HFFc6 (cell line): ENCODE results near the gene NFATC2. TPM values are rescaled to one million over a fixed set of nuclear protein-coding genes. Genes with fewer than 3 reads are reported as not detected.

ENCODE experiments used
- DNase-seq: peaks from one replicate; pipeline ENCODE4 v3.0.0-alpha.2; 2018
- H3K27ac Mint-ChIP-seq: 2 replicates; pipeline ENCODE4 v1.8.0; 2020; ENCODE audit warnings: mild to moderate bottlenecking, mixed read lengths
- H3K27me3 Mint-ChIP-seq: 2 replicates; pipeline ENCODE4 v1.8.0; 2021; ENCODE audit warnings: mild to moderate bottlenecking, moderate library complexity, mixed read lengths; ENCODE audit not compliant: insufficient read depth
- H3K36me3 Mint-ChIP-seq: 2 replicates; pipeline ENCODE4 v1.8.0; 2021; ENCODE audit warnings: low read depth, mixed read lengths
- H3K4me1 Mint-ChIP-seq: 2 replicates; pipeline ENCODE4 v1.8.0; 2020; ENCODE audit warnings: low read depth, mixed read lengths
- H3K4me3 Mint-ChIP-seq: 2 replicates; pipeline ENCODE4 v1.8.0; 2020; ENCODE audit warnings: mild to moderate bottlenecking, moderate library complexity, mixed read lengths
- H3K9me3 Mint-ChIP-seq: 2 replicates; pipeline ENCODE4 v1.8.0; 2020; ENCODE audit warnings: mild to moderate bottlenecking, mixed read lengths
- CTCF ChIP-seq: fragments of 200-600 bp; sonication (generic); IDR thresholded peaks from 2 replicates; pipeline ENCODE4 v1.5.0; 2021; ENCODE audit warnings: antibody characterized with exemption, mild to moderate bottlenecking
- total RNA-seq, 6 experiments: library from RNA; stranded (reverse); fragmentation: NEBNext Ultra II Directional; extraction: Animal tissue kit (Norgen Biotek cat#: 25700); gene quantifications; 2 replicates in 1 of 6; 3 replicates in 5 of 6; pipeline ENCODE4 v1.2.3, GENCODE V29; 2021

NFATC2 gene
- total RNA-seq, 6 experiments from 2014 or later = 0.50 to 1.1 (median 0.84) TPM

DNA sequence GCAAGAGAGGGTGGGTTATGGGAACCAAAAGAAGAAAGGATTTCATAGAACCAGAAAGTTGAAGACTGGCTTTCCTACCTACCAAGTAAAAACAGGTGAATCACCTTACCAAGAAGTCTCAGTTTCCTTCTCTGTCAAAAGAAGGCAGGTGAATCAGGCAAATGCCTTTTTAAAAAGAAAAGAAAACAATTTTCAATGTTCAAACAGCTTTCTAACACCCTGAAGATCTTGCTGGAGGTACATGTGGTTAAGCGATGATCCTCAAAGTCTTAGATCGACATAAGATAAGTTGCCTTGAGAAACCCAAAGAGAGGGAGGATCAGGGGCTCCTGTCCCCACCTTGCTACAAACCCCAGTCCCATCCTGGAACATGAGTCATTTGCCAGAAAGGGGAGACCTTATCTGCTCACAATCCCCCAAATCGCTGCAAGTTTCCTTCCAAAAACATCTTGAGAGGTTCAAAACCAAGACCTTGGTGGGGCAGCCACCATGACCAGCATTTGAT lies 71.6 kb downstream of the NFATC2 start:
- Mint-ChIP-seq H3K4me1 (peaks cover under 1% of the 10 kb centered on the region; the same call in 1 of the 2 replicates), H3K27ac (no peak overlapping the region), H3K4me3 (no peak overlapping the region), H3K27me3 (no peaks in the 10 kb centered on the region), H3K9me3 (no peaks in the 10 kb centered on the region), H3K36me3 (no peaks in the 10 kb centered on the region)
- TF ChIP-seq CTCF = no peak
- no peak for DNase-seq

DNA sequence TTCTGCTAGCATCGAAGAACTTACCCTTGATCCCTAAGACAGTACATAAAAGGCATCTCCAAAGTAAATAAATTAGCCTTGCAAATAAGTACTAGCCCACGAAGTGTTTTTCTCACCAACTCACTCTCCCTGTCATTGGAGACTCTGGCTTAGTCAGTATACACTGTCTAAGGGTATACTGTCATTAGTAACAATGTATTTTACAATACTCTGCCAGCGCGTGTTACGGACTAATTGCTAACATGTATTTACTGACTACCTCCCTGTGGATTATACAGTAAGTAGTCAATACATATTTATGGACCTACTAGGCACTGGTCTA lies 72.1 kb downstream of the NFATC2 start:
- no peak overlapping the region for H3K4me3 Mint-ChIP-seq
- no peaks in the 10 kb centered on the region for H3K9me3 Mint-ChIP-seq
- DNase-seq = no peak

GRCh38 chr20:51469578-51470498 lies 72.7 kb downstream of the NFATC2 start:
- H3K4me3 Mint-ChIP-seq = no peak overlapping the region
- no peak for DNase-seq
- H3K36me3 Mint-ChIP-seq = 0 out of 2 replicates have a peak, but pooled peaks cover 5% of the 10 kb centered on the region
- no peak overlapping the region for H3K27ac Mint-ChIP-seq
- no peaks in the 10 kb centered on the region for H3K9me3 Mint-ChIP-seq
- no peaks in the 10 kb centered on the region for H3K27me3 Mint-ChIP-seq
- H3K4me1 Mint-ChIP-seq = peaks cover 8% of the 10 kb centered on the region
- no peak for TF ChIP-seq CTCF

More for the DNA sequence above, 72.1 kb downstream of the NFATC2 start:
- H3K36me3 Mint-ChIP-seq = 0 out of 2 replicates have a peak, but pooled peaks cover 3% of the 10 kb centered on the region
- H3K27ac Mint-ChIP-seq = no peak overlapping the region
- no peak for TF ChIP-seq CTCF
- no peaks in the 10 kb centered on the region for H3K27me3 Mint-ChIP-seq
- H3K4me1 Mint-ChIP-seq = peaks cover 6% of the 10 kb centered on the region

DNA sequence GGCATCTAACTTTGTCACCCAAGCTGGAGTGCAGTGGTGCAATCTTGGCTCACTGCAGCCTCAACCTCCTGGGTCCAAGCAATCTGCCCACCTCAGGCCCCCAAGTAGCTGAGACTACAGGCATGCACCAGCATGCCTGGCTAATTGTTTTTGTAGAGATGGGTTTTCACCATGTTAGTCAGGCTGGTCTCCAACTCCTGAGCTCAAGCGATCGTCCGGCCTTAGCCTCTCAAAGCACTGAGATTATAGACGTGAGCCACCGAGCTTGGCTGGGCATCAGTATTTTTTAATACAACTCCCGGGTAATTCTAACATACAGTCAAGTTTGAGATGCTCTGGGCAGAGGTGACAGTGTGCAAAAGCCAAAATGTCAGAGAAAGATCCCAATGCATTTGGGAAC lies 73.5 kb downstream of the NFATC2 start:
- Mint-ChIP-seq H3K4me3 (no peak overlapping the region), H3K27ac (no peak overlapping the region), H3K9me3 (no peaks in the 10 kb centered on the region), H3K27me3 (no peaks in the 10 kb centered on the region), H3K4me1 (peaks cover 8% of the 10 kb centered on the region), H3K36me3 (0 out of 2 replicates have a peak, but pooled peaks cover 5% of the 10 kb centered on the region)
- no peak for DNase-seq
- TF ChIP-seq CTCF = no peak

DNA sequence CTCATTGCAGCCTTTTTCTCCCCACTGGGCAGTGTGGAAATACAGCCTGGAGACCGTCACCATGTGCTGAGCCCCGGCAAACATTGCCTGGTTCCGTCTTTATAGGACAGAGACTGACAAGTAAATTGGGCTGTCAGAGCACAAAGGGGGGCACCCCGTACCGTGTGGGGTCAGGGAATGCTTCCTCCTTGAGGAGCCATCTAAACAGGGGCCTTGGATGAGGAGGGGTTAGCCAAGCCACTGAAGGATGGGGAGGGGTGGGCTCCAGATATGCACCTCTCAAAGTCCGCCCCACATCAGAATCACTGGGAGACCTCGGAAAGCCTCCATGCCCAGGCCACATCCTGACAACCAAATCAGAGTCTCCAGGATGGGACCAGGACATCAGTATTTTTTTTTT lies 73.9 kb downstream of the NFATC2 start:
- H3K27me3 Mint-ChIP-seq = no peaks in the 10 kb centered on the region
- 0 out of 2 replicates have a peak, but pooled peaks cover 5% of the 10 kb centered on the region for H3K36me3 Mint-ChIP-seq
- no peak for TF ChIP-seq CTCF
- no peak for DNase-seq
- no peak overlapping the region for H3K4me3 Mint-ChIP-seq
- peaks cover 8% of the 10 kb centered on the region for H3K4me1 Mint-ChIP-seq
- H3K27ac Mint-ChIP-seq = no peak overlapping the region
- no peaks in the 10 kb centered on the region for H3K9me3 Mint-ChIP-seq
